Inflammatory macrophage (primary cell): ENCODE data around the gene SWI5.
"Not testable (repeated sequence)": the region's sequence is repeated elsewhere in the genome, so short reads cannot be mapped to it uniquely, and the experiment has no call there.

Experiments
- DNase-seq, 2 donors: peaks; one replicate each; pipeline ENCODE4 v3.0.0-alpha.2; 2020 to 2022
- total RNA-seq, 18 experiments: gene quantifications; one replicate each; lab custom pipeline; 2026; ENCODE audit warnings: mixed read lengths in 6 of 18, inconsistent platforms in 2 of 18; lab: John Stamatoyannopoulos, UW

The SWI5 gene
- 1.7 to 10.6 (median 5.0) reads per million in 18 experiments for total RNA-seq

- DNase-seq, result peak; percentile 100
Measured at GRCh38 chr9:128276008-128276573, at the start of gene SWI5. Gene SWI5 (plus strand): TSS chr9:128276276.

DNA sequence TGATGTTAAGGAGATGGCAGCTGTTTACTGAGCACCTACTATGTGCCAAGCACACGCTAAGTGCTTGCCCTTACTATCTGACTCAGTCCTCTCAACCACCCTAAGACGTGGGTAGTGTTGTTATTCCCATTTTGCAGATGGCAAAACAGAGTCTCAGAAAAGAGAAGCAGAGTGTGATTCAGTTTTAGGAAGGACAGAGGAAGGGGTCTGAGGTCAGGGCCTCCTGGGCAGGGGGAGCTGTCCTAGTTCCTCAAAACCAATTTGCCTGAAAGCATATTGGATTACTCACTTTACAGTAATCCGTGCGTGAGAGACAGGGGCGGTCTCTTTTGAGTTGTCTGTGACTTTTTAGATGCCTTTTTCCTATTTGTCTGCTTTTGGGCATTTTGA, 49.7 kb upstream of the SWI5 start:
- DNase-seq, result peak; percentile 58 to 61

- not testable (repeated sequence) for DNase-seq
Measured at GRCh38 chr9:128230897-128231296, 45.2 kb upstream of the SWI5 start.

GRCh38 chr9:128231638-128232527, 44.2 kb upstream of the SWI5 start:
- DNase-seq, result no peak

GRCh38 chr9:128232528-128233428, 43.3 kb upstream of the SWI5 start:
- DNase-seq, result no peak

- DNase-seq, result no peak
Measured at GRCh38 chr9:128233817-128234406, 42.2 kb upstream of the SWI5 start.

DNA sequence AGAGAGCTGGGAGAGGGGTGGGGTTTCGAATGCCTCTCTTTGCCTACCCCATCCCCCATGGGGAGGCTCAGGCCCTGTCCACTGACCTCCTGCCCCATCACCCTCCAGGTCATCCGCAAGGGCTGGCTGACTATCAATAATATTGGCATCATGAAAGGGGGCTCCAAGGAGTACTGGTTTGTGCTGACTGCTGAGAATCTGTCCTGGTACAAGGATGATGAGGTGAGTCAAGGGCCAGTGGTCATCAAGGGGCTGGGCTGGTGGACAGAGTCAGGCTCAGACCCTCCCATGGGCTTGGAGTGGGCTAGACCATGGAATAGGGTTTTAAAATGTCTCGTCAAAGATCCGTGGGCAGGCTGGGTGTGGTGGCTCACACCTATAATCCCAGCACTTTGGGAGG, 34.0 kb upstream of the SWI5 start:
- no peak for DNase-seq

GRCh38 chr9:128242828-128243214, 33.3 kb upstream of the SWI5 start:
- no peak for DNase-seq

DNA sequence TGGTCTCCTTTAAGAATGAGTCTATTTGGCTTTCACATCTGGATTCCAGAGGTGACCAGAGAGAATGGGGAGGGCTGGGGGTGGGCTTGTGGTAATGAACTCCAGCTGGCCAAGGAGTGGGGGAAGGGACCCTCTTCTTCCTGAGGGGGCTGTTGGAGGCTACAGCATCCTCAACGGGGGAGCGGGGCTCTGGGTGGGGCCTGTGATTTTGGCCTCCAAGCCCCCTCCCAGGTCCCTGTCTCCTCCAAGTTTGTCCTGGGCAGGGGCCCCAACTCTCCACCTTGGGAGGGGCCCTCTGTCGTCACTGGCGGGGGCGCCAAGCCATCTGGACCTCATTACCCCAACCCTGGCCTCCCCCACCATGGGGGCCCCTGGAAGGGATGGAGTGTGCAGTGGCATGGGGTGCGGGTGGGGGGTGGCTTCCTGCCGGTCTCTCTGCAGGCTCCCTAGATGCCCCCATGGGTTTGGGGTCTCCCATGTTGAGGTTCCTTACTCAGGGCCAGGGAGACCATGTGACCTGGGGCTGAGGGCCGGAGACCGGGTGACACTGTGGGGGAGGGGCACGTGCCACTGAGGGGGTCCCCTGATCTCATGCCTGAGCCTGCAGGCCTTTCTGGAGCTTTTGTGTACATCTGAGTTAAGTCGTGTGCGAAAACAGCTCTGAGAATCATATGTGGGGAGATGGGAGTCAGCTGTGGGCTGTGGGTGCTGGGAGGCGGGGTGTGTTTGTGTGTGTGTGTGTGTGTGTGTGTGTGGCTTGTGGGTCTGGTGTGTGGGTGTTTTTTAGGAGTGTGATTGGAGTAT, 32.7 kb upstream of the SWI5 start:
- DNase-seq, result no peak

DNA sequence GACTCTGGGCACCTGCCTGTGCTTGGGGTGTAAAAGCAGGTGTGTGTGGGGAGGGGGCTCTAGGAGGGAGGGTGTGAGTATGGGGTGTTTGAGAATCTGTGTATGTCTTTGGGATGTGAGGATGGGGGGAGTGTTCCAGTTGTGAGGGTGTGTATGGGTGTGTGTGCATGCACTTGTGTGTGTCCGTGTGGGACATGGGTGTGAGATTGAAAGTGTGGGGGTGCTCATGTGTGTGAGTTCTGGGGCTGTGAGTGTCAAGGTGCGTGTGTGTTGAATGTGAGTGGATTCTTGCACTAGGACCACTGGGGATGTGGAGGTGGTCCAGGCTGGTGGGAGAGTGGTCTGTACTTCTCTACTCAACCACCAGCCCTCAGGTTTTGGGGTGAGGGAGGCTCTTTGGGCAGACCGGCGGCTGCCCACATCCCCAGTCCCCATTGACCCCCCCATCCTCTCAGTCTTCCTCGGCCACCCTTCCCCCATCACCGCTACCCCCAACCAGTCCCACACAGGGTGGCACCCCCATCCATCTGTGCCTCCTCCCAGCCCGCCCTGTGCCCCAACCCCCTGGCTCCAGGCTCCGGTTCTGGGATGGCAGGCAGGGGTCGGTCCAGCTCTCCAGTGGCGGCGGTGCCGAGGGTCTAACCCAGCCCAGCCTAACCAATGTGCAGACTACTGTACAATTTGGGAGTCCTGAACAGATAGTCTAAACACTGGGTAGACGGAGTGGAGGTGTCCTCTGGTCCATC, 31.8 kb upstream of the SWI5 start:
- DNase-seq, result no peak

DNA sequence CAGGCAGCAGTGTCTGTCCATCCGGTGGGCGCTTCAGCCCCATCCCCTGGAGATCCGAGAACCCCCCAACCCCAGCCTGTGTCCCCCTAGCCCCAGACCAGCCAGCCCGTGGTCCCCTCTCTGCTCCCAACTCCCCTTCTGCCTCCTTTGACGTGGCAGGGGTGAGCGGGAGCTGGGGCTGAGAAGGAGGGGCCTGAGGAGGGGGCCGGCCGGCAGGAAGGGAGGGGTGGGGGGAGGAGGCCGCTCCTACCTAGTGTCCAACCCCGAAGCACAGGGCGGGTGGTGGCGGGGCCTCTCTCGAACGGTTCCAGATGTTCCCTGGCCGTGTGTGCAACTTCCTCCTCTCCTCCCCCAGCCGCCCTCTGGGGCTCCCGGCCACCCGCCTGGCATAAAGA, 31.2 kb upstream of the SWI5 start:
- DNase-seq, result peak; percentile 30 to 64

DNA sequence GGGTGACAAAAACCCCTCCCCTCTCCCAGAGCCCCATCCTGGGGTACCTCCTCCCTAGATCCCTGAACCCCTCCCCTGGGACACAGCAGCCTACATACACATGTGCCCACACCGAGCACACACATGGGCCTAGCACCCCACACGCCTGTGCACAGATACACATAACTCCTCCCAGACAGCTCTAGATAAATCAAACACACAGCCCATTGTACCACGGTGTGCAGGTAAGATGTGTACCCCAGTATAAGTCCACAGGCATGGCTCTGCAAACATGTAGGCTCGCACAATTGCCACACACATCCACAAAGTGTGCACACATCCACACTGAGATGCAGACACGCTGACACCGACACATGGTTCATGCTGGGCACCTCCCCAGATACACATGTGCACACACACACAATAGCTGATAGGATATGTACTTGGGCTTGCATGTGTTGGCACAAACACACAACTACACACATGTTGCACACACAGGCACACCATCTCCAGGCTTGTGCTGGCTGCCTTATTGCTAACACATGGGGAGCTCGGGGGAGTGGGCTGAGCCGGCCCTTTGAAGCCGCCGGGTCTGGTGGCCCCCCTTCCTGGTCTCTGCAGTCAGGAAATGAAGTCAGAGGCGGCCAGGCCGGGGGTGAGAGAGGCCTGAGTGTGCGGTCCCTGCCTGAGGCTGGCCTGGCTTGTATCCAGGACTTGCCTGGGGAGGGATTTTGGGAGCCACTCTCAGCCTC, 30.5 kb upstream of the SWI5 start:
- peak in 1 of 2 donors; percentile 38 for DNase-seq

DNA sequence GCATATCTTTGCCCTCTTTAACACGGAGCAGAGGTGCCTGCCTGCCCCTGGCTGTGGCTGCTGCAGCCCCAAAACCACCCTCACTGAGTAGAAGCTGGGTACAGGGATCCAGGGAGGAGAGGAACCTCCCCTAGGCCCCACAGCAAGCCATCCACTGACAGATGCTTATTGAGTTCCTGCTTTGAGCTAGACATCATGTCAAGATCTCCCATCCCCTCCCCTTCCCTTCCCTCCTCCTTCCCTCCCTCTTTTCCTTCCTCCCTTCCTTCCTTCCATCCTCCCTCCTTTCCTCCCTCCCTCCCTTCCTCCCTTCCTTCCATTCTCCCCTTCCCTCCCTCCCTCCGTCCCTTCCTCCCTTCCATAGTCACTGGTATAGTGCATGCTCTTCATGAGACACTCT, 29.6 kb upstream of the SWI5 start:
- DNase-seq, result no peak

DNA sequence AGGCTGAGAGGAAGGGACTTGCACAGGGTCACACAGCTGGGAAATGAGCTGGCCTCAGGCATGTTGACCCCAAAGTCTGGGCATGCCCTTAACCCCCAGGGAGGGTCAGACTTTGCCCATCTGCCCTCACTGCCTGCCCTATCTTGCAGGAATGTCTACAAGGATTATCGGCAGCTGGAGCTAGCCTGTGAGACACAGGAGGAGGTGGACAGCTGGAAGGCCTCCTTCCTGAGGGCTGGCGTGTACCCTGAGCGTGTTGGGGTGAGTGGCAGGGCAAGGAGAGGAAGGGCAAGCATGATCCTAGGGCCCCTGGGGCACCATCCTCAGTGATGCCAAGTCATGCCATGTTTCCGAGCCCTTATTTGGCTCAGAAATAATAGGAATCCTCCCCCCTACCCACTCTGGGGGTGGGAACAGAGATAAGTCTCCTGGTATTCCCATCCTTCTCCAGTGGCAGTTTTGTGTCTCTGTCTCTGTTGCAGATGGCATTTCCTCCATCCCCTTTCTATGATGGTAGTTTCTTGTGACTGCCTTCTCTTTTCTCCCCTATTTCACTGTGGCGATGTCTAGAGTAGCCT, 28.8 kb upstream of the SWI5 start:
- DNase-seq, result no peak

DNA sequence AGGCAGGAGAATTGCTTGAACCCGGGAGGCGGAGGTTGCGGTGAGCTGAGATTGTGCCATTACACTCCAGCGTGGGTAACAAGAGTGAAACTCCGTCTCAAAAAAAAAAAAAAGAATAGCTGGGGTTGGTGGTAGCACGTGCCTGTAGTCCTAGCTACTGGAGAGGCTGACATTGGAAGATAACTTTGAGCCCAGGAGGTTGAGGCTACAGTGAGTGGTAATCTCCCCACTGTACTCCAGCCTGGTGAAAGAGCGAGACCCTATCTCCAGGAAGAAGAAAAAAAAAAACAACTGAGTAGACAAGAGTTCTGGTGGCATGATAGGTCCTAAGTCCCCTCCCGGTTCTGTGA, 26.5 kb upstream of the SWI5 start:
- no peak for DNase-seq

DNA sequence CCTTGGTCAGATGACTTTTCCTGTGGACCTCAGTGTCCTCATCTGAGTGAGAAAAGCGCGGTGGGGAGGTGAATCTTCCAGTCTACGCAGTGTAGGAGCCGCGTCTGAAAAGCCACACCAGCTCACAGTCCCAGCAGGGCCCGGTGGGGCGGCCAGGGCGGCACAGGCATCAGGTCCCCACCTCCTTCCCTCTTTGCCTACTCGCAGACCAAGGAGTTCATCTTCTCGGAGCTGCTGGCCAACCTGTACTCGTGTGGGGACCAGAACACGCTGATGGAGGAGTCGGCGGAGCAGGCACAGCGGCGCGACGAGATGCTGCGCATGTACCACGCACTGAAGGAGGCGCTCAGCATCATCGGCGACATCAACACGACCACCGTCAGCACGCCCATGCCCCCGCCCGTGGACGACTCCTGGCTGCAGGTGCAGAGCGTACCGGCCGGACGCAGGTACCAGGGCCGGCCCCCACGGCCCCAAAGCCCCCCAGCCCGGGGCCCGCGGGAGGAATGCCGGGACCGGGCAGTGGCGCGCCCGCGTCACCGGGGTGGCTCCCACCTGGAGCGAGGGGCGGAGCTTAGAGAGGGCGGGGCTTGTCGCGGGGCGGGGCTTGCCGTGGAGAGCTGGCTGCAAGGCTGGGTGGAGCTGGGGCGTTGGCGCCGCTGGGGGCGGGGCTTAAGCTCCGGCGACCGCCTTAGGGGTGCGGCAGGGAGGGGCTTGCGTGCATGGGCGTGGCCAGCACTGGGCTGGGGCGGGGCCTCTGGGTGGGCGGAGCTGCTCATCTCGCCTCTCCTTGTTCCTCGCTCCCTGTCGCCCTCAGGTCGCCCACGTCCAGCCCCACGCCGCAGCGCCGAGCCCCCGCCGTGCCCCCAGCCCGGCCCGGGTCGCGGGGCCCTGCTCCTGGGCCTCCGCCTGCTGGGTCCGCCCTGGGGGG, 25.9 kb upstream of the SWI5 start:
- peak; percentile 84 to 92 for DNase-seq

- no peak for DNase-seq
Measured at GRCh38 chr9:128250839-128251731, 25.0 kb upstream of the SWI5 start.

GRCh38 chr9:128251732-128252100, 24.4 kb upstream of the SWI5 start:
- no peak for DNase-seq
